IMR-90 (cell line): ENCODE data around the gene IRF2BP1. TPM values are rescaled to one million over a fixed set of nuclear protein-coding genes. Genes with fewer than 3 reads are reported as not detected.
A peak's percentile ranks its signal among the peaks of the same experiment; 100 is the strongest.

ENCODE experiments used
- ATAC-seq: fragments of 200-7000 bp; cut with Tn5 transposase; 2 replicates; pipeline ENCODE4 v1.9.1; 2020; ENCODE audit warnings: low read depth, mild to moderate bottlenecking, moderate library complexity
- BruUV-seq: library from RNA; stranded (reverse); fragments of 400-500 nt; replicated peaks from 2 replicates; lab custom pipeline; 2021; lab: Mats Ljungman, UMichigan
- CTCF ChIA-PET: fragments of 300-600 bp; formaldehyde crosslinking; extraction: SDS; loops from one replicate; lab custom pipeline; 2021; ENCODE audit warnings: antibody characterized with exemption; lab: Yijun Ruan, JAX
- POLR2A ChIA-PET: fragments of 300-600 bp; sonication (Branson Sonifier 250); formaldehyde crosslinking; loops from one replicate; lab custom pipeline; 2022; ENCODE audit warnings: antibody characterized with exemption; ENCODE audit not compliant: unreplicated experiment; lab: Charles Lee
- DNase-seq: peaks from one replicate; pipeline ENCODE4 v3.0.0; 2013
- H2AFZ ChIP-seq: replicated peaks from 2 replicates; pipeline ENCODE3; 2013; ENCODE audit warnings: low read length, mild to moderate bottlenecking; ENCODE audit not compliant: poor library complexity
- H2AK5ac ChIP-seq: 2 replicates; pipeline ENCODE4 v1.6.1; 2013; ENCODE audit warnings: low read depth, low read length, inconsistent platforms
- H2AK9ac ChIP-seq: replicated peaks from 2 replicates; pipeline ENCODE3; 2013; ENCODE audit warnings: mild to moderate bottlenecking, low read depth, low read length, moderate library complexity; ENCODE audit not compliant: poor library complexity
- H2BK120ac ChIP-seq: 2 replicates; pipeline ENCODE4 v1.6.1; 2013; ENCODE audit warnings: low read depth, low read length, inconsistent platforms
- H2BK15ac ChIP-seq: 3 replicates; pipeline ENCODE4 v1.6.1; 2013; ENCODE audit warnings: low read depth, low read length, inconsistent platforms
- H2BK20ac ChIP-seq: 2 replicates; pipeline ENCODE4 v1.6.1; 2013; ENCODE audit warnings: low read depth, mild to moderate bottlenecking, inconsistent platforms, low read length, moderate library complexity
- H2BK5ac ChIP-seq: 2 replicates; pipeline ENCODE4 v1.6.1; 2013; ENCODE audit warnings: mild to moderate bottlenecking, low read depth, low read length, inconsistent platforms; ENCODE audit not compliant: poor library complexity, severe bottlenecking
- H3K14ac ChIP-seq: replicated peaks from 2 replicates; pipeline ENCODE4 v1.6.1; 2013; ENCODE audit warnings: low read depth, low read length, inconsistent platforms
- H3K18ac ChIP-seq: 2 replicates; pipeline ENCODE4 v1.6.1; 2013; ENCODE audit warnings: low read depth, low read length, control low read depth
- H3K23ac ChIP-seq: 2 replicates; pipeline ENCODE4 v1.6.1; 2013; ENCODE audit warnings: low read depth, low read length, inconsistent platforms
- H3K27ac ChIP-seq: 2 replicates; pipeline ENCODE4 v1.5.1; 2013; ENCODE audit warnings: mild to moderate bottlenecking, control low read depth, low read length; ENCODE audit not compliant: insufficient read depth
- H3K27me3 ChIP-seq: 2 replicates; pipeline ENCODE4 v1.6.1; 2013; ENCODE audit warnings: low read length; ENCODE audit not compliant: control insufficient read depth, insufficient read depth
- H3K36me3 ChIP-seq: 2 replicates; pipeline ENCODE4 v1.6.1; 2013; ENCODE audit warnings: low read length, mixed read lengths; ENCODE audit not compliant: control insufficient read depth, insufficient read depth
- H3K4ac ChIP-seq: 2 replicates; pipeline ENCODE4 v1.6.1; 2013; ENCODE audit warnings: low read depth, low read length, inconsistent platforms
- H3K4me1 ChIP-seq: 2 replicates; pipeline ENCODE4 v1.6.1; 2013; ENCODE audit warnings: low read length, mixed read lengths; ENCODE audit not compliant: control insufficient read depth, insufficient read depth
- H3K4me2 ChIP-seq: 2 replicates; pipeline ENCODE4 v1.6.1; 2013; ENCODE audit warnings: low read depth, mild to moderate bottlenecking, control low read depth, low read length, moderate library complexity
- H3K4me3 ChIP-seq: 2 replicates; pipeline ENCODE4 v1.5.1; 2013; ENCODE audit warnings: low read depth, mild to moderate bottlenecking, control low read depth, low read length, moderate library complexity; ENCODE audit not compliant: insufficient read depth
- H3K56ac ChIP-seq: 2 replicates; pipeline ENCODE4 v1.6.1; 2013; ENCODE audit warnings: low read length, inconsistent platforms; ENCODE audit not compliant: insufficient read depth; ENCODE audit errors: extremely low read depth
- H3K79me1 ChIP-seq, 2 experiments: 2 replicates each; pipeline ENCODE4 v1.6.1; 2013; ENCODE audit warnings: low read length in 2 of 2, inconsistent platforms in 1 of 2, low read depth in 1 of 2
- H3K9ac ChIP-seq: 2 replicates; pipeline ENCODE4 v1.6.1; 2013; ENCODE audit warnings: low read depth, low read length, control low read depth
- H3K9me1 ChIP-seq: 2 replicates; pipeline ENCODE4 v1.6.1; 2013; ENCODE audit warnings: low read length, inconsistent platforms; ENCODE audit not compliant: insufficient read depth
- H3K9me3 ChIP-seq: 2 replicates; pipeline ENCODE4 v1.6.1; 2013; ENCODE audit warnings: low read length; ENCODE audit not compliant: control insufficient read depth, insufficient read depth
- H4K20me1 ChIP-seq: 2 replicates; pipeline ENCODE4 v1.6.1; 2013; ENCODE audit warnings: low read length, inconsistent platforms; ENCODE audit not compliant: insufficient read depth
- H4K5ac ChIP-seq: 2 replicates; pipeline ENCODE4 v1.6.1; 2013; ENCODE audit warnings: mild to moderate bottlenecking, low read depth, low read length, control low read depth
- H4K8ac ChIP-seq, 2 experiments: 2 replicates each; pipeline ENCODE4 v1.6.1; 2013; ENCODE audit warnings: low read depth in 2 of 2, low read length in 2 of 2, control low read depth in 1 of 2, inconsistent platforms in 1 of 2
- H4K91ac ChIP-seq: 2 replicates; pipeline ENCODE4 v1.6.1; 2013; ENCODE audit warnings: low read depth, low read length, inconsistent platforms; ENCODE audit not compliant: insufficient read depth
- BHLHE40 ChIP-seq: fragments of 150-350 bp; IDR thresholded peaks from 2 replicates; pipeline ENCODE4 v1.6.1; 2016; ENCODE audit warnings: mild to moderate bottlenecking, low read depth, low read length
- FOS ChIP-seq: fragments of 150-350 bp; IDR thresholded peaks from 2 replicates; pipeline ENCODE4 v1.6.1; 2016; ENCODE audit warnings: low read depth, low read length
- MAFK ChIP-seq: IDR thresholded peaks from 2 replicates; pipeline ENCODE4 v1.6.1; 2012; ENCODE audit warnings: low read depth, low read length, improper control_type of control experiment
- NFE2L2 ChIP-seq: fragments of 150-350 bp; IDR thresholded peaks from 2 replicates; pipeline ENCODE4 v1.6.1; 2016; ENCODE audit warnings: low read depth, mild to moderate bottlenecking, low read length
- POLR2A ChIP-seq: IDR thresholded peaks from 2 replicates; pipeline ENCODE4 v1.6.1; 2012; ENCODE audit warnings: mild to moderate bottlenecking, low read depth, low read length
- RAD21 ChIP-seq: IDR thresholded peaks from 2 replicates; pipeline ENCODE4 v1.6.1; 2012; ENCODE audit warnings: low read length, improper control_type of control experiment
- RCOR1 ChIP-seq: IDR thresholded peaks from 2 replicates; pipeline ENCODE4 v1.6.1; 2012; ENCODE audit warnings: mild to moderate bottlenecking, low read length, improper control_type of control experiment; ENCODE audit not compliant: insufficient replicate concordance
- RFX5 ChIP-seq: IDR thresholded peaks from 2 replicates; pipeline ENCODE4 v1.8.0; 2012; ENCODE audit warnings: low read depth, mild to moderate bottlenecking, low read length, moderate library complexity
- SMC3 ChIP-seq: fragments of 150-350 bp; IDR thresholded peaks from 2 replicates; pipeline ENCODE4 v1.6.1; 2016; ENCODE audit warnings: low read depth, mild to moderate bottlenecking, antibody characterized with exemption, low read length, moderate library complexity
- WGBS, 2 experiments: methylation state at CpG; one replicate each; pipeline versions ENCODE4 v1.1.5 to v1.1.7; 2013; ENCODE audit warnings: missing lambda C conversion rate in 2 of 2; ENCODE audit not compliant: insufficient read length in 1 of 2; ENCODE audit errors: extremely low coverage in 2 of 2; 5-methylcytosine and 5-hydroxymethylcytosine counted together
- dilution Hi-C: fragments of 300-500 bp; cut with HindIII; formaldehyde crosslinking; loops from one replicate; pipeline ENCODE4 v1.14.3; 2018; ENCODE audit warnings: low sequenced_read_pairs; ENCODE audit not compliant: unreplicated experiment
- in situ Hi-C: fragments of 300-500 bp; cut with MboI; formaldehyde crosslinking; loops from 3 replicates; pipeline ENCODE4 v1.14.3; 2019; ENCODE audit warnings: low sequenced_read_pairs, inconsistent platforms, mixed read lengths
- intact Hi-C: fragments of 100-400 bp; cut with micrococcal nuclease; formaldehyde crosslinking; loops from 2 replicates; pipeline ENCODE4 v1.10.0; 2022
- polyA plus RNA-seq, 3 experiments: library from polyadenylated mRNA; depleted of rRNA; stranded (reverse); fragments of >200 nt; gene quantifications; 2 replicates each; pipeline ENCODE4 v1.2.3, GENCODE V29; 2012; ENCODE audit warnings: low replicate concordance in 1 of 3
- total RNA-seq: library from RNA; depleted of rRNA; stranded (reverse); fragments of >200 nt; gene quantifications from 2 replicates; pipeline ENCODE4 v1.2.3, GENCODE V29; 2012
- TF ChIP-seq, protein P1 (sequence below): fragments of 150-350 bp; IDR thresholded peaks from 2 replicates; pipeline ENCODE4 v1.6.1; 2016; ENCODE audit warnings: low read depth, mild to moderate bottlenecking, low read length, moderate library complexity, borderline replicate concordance
- TF ChIP-seq, protein P2 (sequence below): conservative IDR thresholded peaks from 2 replicates; pipeline ENCODE4 v1.5.1; 2012; ENCODE audit warnings: mild to moderate bottlenecking, low read depth, low read length, improper control_type of control experiment
- TF ChIP-seq, protein P3 (sequence below): fragments of 150-350 bp; IDR thresholded peaks from 2 replicates; pipeline ENCODE4 v1.6.1; 2017; ENCODE audit warnings: mild to moderate bottlenecking, antibody characterized with exemption, low read length, low read depth

The IRF2BP1 gene
- total and polyA plus RNA-seq, 2 of the 4 experiments (the other 2 are of a cell fraction), result 4.5 to 8.5 TPM

DNA sequence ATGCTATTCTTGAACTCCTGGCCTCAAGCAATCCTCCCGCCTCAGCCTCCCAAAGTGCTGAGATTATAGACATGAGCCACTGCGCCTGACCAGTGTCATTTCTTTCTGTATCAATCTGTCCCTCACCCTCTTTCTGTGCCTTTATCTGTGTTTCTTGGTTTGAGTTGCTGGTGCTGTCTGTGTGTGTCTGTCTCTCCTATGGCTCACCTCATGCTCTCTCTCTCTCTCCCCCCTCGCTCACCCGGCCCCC lies 9.9 kb downstream of the IRF2BP1 start:
- H3K79me1 ChIP-seq, result no peaks in the 10 kb centered on the region
- H3K36me3 ChIP-seq, result no peaks in the 10 kb centered on the region
- no peak overlapping the region; the same call in 1 of the 2 replicates for H4K5ac ChIP-seq
- peak; percentile 7 for ATAC-seq
- 0 out of 3 replicates have a peak overlapping the region, but pooled peaks have one; percentile 2 for H2BK15ac ChIP-seq
- H2AK5ac ChIP-seq, result no peak overlapping the region
- no peak for DNase-seq
- H2AK9ac ChIP-seq, result no peak overlapping the region
- BruUV-seq, result no TSS peak
- H3K27ac ChIP-seq, result no peak overlapping the region
- H3K27me3 ChIP-seq, result peaks cover 30% of the 10 kb centered on the region
- H3K9me3 ChIP-seq, result no peaks in the 10 kb centered on the region
- no peak overlapping the region for H3K14ac ChIP-seq
- H4K8ac ChIP-seq, result peak overlapping the region; percentile 70 to 82; a peak in 2 of 4 replicates
- H2AFZ ChIP-seq, result peak overlapping the region; percentile 90
- no peak overlapping the region for H2BK20ac ChIP-seq
- TF ChIP-seq MAFK (no peak), SMC3 (no peak), POLR2A (no peak), FOS (no peak), RAD21 (no peak), RCOR1 (no peak), NFE2L2 (no peak), BHLHE40 (no peak), RFX5 (no peak)
- TF ChIP-seq, protein P1, sequence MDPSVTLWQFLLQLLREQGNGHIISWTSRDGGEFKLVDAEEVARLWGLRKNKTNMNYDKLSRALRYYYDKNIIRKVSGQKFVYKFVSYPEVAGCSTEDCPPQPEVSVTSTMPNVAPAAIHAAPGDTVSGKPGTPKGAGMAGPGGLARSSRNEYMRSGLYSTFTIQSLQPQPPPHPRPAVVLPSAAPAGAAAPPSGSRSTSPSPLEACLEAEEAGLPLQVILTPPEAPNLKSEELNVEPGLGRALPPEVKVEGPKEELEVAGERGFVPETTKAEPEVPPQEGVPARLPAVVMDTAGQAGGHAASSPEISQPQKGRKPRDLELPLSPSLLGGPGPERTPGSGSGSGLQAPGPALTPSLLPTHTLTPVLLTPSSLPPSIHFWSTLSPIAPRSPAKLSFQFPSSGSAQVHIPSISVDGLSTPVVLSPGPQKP, result no peak
- TF ChIP-seq, protein P2, sequence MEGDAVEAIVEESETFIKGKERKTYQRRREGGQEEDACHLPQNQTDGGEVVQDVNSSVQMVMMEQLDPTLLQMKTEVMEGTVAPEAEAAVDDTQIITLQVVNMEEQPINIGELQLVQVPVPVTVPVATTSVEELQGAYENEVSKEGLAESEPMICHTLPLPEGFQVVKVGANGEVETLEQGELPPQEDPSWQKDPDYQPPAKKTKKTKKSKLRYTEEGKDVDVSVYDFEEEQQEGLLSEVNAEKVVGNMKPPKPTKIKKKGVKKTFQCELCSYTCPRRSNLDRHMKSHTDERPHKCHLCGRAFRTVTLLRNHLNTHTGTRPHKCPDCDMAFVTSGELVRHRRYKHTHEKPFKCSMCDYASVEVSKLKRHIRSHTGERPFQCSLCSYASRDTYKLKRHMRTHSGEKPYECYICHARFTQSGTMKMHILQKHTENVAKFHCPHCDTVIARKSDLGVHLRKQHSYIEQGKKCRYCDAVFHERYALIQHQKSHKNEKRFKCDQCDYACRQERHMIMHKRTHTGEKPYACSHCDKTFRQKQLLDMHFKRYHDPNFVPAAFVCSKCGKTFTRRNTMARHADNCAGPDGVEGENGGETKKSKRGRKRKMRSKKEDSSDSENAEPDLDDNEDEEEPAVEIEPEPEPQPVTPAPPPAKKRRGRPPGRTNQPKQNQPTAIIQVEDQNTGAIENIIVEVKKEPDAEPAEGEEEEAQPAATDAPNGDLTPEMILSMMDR, result no peak
- TF ChIP-seq, protein P3, sequence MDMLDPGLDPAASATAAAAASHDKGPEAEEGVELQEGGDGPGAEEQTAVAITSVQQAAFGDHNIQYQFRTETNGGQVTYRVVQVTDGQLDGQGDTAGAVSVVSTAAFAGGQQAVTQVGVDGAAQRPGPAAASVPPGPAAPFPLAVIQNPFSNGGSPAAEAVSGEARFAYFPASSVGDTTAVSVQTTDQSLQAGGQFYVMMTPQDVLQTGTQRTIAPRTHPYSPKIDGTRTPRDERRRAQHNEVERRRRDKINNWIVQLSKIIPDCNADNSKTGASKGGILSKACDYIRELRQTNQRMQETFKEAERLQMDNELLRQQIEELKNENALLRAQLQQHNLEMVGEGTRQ, result no peak
- WGBS, 2 experiments, result 38% methylated on average over 3 of the region's 4 CpGs; no CpG with 5 or more reads in 1 of the 2 experiments
- in situ Hi-C loops (no loop called here), intact Hi-C loops (no loop called here), dilution Hi-C loops (no loop called here)
- H3K18ac ChIP-seq, result no peak overlapping the region
- no peak overlapping the region for H3K56ac ChIP-seq
- no peaks in the 10 kb centered on the region for H3K9me1 ChIP-seq
- H4K20me1 ChIP-seq, result no peaks in the 10 kb centered on the region
- POLR2A ChIA-PET, result no interaction called here
- peaks cover 4% of the 10 kb centered on the region; the same call in 1 of the 2 replicates for H3K4me1 ChIP-seq
- CTCF ChIA-PET, result no interaction called here
- peak overlapping the region; percentile 38; the same call in 1 of the 2 replicates for H3K9ac ChIP-seq
- H3K23ac ChIP-seq, result no peak overlapping the region
- H2BK120ac ChIP-seq, result peak overlapping the region; percentile 19; the same call in 1 of the 2 replicates
- H3K4me3 ChIP-seq, result no peak overlapping the region
- H2BK5ac ChIP-seq, result no peak overlapping the region
- no peak overlapping the region; the same call in 1 of the 2 replicates for H4K91ac ChIP-seq
- no peak overlapping the region for H3K4ac ChIP-seq
- no peak overlapping the region for H3K4me2 ChIP-seq
